Testis (tissue), 3 donors: ENCODE measurements around the gene ZNRF3. TPM values are rescaled to one million over a fixed set of nuclear protein-coding genes. Genes with fewer than 3 reads are reported as not detected.
"Not testable (repeated sequence)": the region's sequence is repeated elsewhere in the genome, so short reads cannot be mapped to it uniquely, and the experiment has no call there.

Source experiments
- DNase-seq: peaks from one replicate; pipeline ENCODE4 v3.0.0-alpha.2; 2019
- H3K27ac ChIP-seq, 2 donors: fragments of 200-600 bp; sonication (generic); one replicate each; pipeline ENCODE4 v1.5.1; 2019
- H3K27me3 ChIP-seq: fragments of 200-600 bp; sonication (generic); one replicate; pipeline ENCODE4 v1.5.1; 2019
- H3K36me3 ChIP-seq: fragments of 200-600 bp; sonication (generic); one replicate; pipeline ENCODE4 v1.5.1; 2017; ENCODE audit warnings: low read depth; ENCODE audit errors: missing control alignments
- H3K4me1 ChIP-seq: fragments of 200-600 bp; sonication (generic); one replicate; pipeline ENCODE4 v1.5.1; 2019
- H3K4me3 ChIP-seq, 2 donors: fragments of 200-600 bp; sonication (generic); one replicate each; pipeline ENCODE4 v1.5.1; 2017 to 2019
- H3K9me3 ChIP-seq: fragments of 200-600 bp; sonication (generic); one replicate; pipeline ENCODE4 v1.5.1; 2017
- CTCF ChIP-seq, 3 experiments: fragments of 450-650 bp in 2 of 3; fragments of 200-600 bp in 1 of 3; sonication (generic) in 1 of 3; IDR thresholded peaks; one replicate each; pipeline ENCODE4 v1.5.1; 2016 to 2019; ENCODE audit warnings: antibody characterized with exemption in 3 of 3, mild to moderate bottlenecking in 2 of 3, moderate library complexity in 1 of 3
- POLR2A ChIP-seq: fragments of 450-650 bp; IDR thresholded peaks from one replicate; pipeline ENCODE4 v1.6.1; 2017; ENCODE audit warnings: antibody characterized with exemption, mild to moderate bottlenecking, moderate library complexity
- whole genome bisulfite sequencing, 2 donors: methylation state at CpG; one replicate each; pipeline ENCODE4 v1.1.5; 2018; 5-methylcytosine and 5-hydroxymethylcytosine counted together
- intact Hi-C: fragments of 100-400 bp; cut with DNase I; formaldehyde crosslinking; loops from one replicate; pipeline ENCODE4 v1.15.1; 2023; ENCODE audit warnings: low total_unique reads
- polyA plus RNA-seq: library from polyadenylated mRNA; stranded (reverse); fragments of 350-450 nt; fragmentation: Illumina TruSeq; extraction: RNeasy Lipid Tissue Mini Kit (QIAGEN cat#74804); gene quantifications from one replicate; pipeline ENCODE4 v1.2.3, GENCODE V29; 2014; ENCODE audit warnings: low read depth, low replicate concordance; ENCODE audit not compliant: insufficient read depth
- total RNA-seq, 2 donors: library from RNA; depleted of rRNA; stranded (reverse); fragments of >200 nt; gene quantifications; one replicate each; pipeline ENCODE4 v1.2.3, GENCODE V29; 2016

Gene ZNRF3
- total and polyA plus RNA-seq, 3 donors from 2014 or later = 13.9 to 44.5 (median 32.2) TPM

GRCh38 chr22:29003975-29004646 is 120.7 kb downstream of the ZNRF3 start:
- Histone ChIP-seq H3K27me3 (no peaks in the 10 kb centered on the region), H3K4me3 (no peak overlapping the region), H3K36me3 (no peaks in the 10 kb centered on the region), H3K9me3 (no peaks in the 10 kb centered on the region), H3K4me1 (peaks cover 27% of the 10 kb centered on the region), H3K27ac (no peak overlapping the region)
- TF ChIP-seq POLR2A = no peak
- no peak for TF ChIP-seq CTCF (IDR thresholded peaks at IDR 0.05)
- intact Hi-C loops = no loop called here
- 71% methylated on average over 9 of the region's 9 CpGs for WGBS, 2 donors
- no peak for DNase-seq

- TF ChIP-seq CTCF (IDR thresholded peaks at IDR 0.05) = no peak
- TF ChIP-seq POLR2A = no peak
- 32 to 60% methylated on average over 19 to 20 of the region's 20 CpGs for WGBS, 2 donors
- Histone ChIP-seq H3K9me3 (no peaks in the 10 kb centered on the region), H3K27me3 (no peaks in the 10 kb centered on the region), H3K36me3 (no peaks in the 10 kb centered on the region), H3K4me3 (no peak overlapping the region), H3K4me1 (peaks cover 26% of the 10 kb centered on the region), H3K27ac (peak overlapping the region in 1 of 2 donors; percentile 23)
- peak; percentile 30 for DNase-seq
- intact Hi-C loops = no loop called here
Observed at GRCh38 chr22:29004647-29005371, 121.4 kb downstream of the ZNRF3 start.

- WGBS, 2 donors = 92 to 94% methylated on average over 8 of the region's 8 CpGs
- not testable (repeated sequence) for DNase-seq, H3K27ac ChIP-seq
Observed at GRCh38 chr22:29005754-29006153, 122.4 kb downstream of the ZNRF3 start.

GRCh38 chr22:29006346-29006745 is 123.0 kb downstream of the ZNRF3 start:
- 83 to 89% methylated on average over 8 of the region's 8 CpGs for WGBS, 2 donors
- no peak for DNase-seq
- Histone ChIP-seq H3K9me3 (no peaks in the 10 kb centered on the region), H3K27ac (no peak overlapping the region), H3K4me3 (no peak overlapping the region), H3K27me3 (no peaks in the 10 kb centered on the region), H3K36me3 (no peaks in the 10 kb centered on the region), H3K4me1 (peaks cover 25% of the 10 kb centered on the region)
- intact Hi-C loops = no loop called here
- TF ChIP-seq POLR2A (no peak), CTCF (IDR thresholded peaks at IDR 0.05) (no peak)

More at GRCh38 chr22:29005754-29006153, 122.4 kb downstream of the ZNRF3 start:
- intact Hi-C loops, H3K9me3 ChIP-seq, H3K4me3 ChIP-seq, H3K36me3 ChIP-seq, H3K27me3 ChIP-seq: not testable (repeated sequence)
- peaks cover 21% of the 10 kb centered on the region for H3K4me1 ChIP-seq

DNA sequence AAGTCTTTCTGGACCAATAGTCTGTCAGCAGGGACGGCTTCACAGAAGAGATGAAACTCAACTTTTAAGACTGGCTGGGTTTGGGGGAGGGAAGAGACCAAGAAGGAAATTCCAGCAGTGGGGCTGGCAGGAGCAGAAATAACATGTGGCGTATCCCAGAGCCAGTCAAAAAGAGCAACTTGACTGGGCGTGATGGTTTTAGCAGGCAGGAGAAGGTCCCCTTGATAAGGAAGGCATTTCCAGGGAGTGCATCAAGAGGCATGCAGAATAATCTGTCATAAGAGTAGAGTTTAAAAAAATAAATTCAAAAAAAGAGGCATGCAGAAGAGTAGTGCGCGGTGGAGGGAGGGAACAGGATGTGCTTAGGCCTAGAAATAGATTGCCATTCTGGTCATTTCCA is 125.8 kb downstream of the ZNRF3 start:
- TF ChIP-seq POLR2A = no peak
- peak overlapping the region in 1 of 2 donors; percentile 8 for H3K27ac ChIP-seq
- H3K9me3 ChIP-seq = no peaks in the 10 kb centered on the region
- 37 to 47% methylated on average over 5 of the region's 5 CpGs for WGBS, 2 donors
- no peaks in the 10 kb centered on the region for H3K36me3 ChIP-seq
- DNase-seq = no peak
- intact Hi-C loops = no loop called here
- H3K4me3 ChIP-seq = no peak overlapping the region
- H3K27me3 ChIP-seq = no peaks in the 10 kb centered on the region
- peaks cover 31% of the 10 kb centered on the region for H3K4me1 ChIP-seq
